HG03064 (cell line): ENCODE measurements around the gene ANTXR2.

ENCODE experiments used
- ATAC-seq: cut with Tn5 transposase; IDR thresholded peaks from one replicate; pipeline ENCODE4 v1.9.1; 2021; ENCODE audit warnings: low read depth; ENCODE audit not compliant: unreplicated experiment

Gene ANTXR2

GRCh38 chr4:80070880-80071603, 2.0 kb downstream of the ANTXR2 start:
- ATAC-seq: no peak

- peak; percentile 19 for ATAC-seq
These were observed 2.9 kb downstream of the ANTXR2 start for GRCh38 chr4:80069837-80070731.

- ATAC-seq: no peak
These were observed 3.8 kb downstream of the ANTXR2 start for GRCh38 chr4:80069108-80069836.

DNA sequence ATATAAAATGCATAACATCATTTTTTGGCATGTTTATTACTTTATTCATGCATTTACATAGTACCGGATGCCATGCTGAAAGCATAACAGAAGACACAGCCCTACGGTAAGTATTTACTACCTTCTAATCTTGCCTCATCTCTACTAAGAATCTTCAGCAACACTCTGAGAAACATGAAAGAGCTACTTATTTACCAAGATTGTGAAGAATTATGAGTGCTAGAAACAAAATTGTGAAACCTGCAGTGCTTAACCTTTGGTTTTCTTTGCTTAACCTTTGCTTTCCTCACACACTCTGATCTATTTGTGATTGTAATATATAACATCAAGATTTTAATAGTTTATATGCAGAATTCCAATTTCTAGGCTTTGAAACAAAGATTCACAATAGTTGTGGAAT, 7.4 kb downstream of the ANTXR2 start:
- no peak for ATAC-seq

DNA sequence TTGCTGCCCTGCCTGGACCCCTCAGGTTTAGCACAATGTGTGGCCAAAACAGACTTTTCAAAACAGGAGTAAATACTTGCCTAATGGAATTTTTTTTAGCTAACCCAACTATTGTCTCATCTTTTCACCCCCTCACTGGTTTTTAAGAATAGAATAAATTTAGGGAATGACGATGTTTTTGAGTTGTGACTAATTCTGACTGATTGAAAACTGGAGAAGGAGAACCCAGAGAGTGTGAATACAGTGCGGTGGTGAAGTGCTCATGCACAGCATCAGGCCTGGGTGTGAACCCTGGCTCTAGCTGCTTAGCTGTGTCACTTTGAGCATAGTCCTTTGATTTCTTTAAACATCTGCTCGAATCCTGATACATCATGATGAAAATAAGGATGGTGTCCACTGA, 10.5 kb downstream of the ANTXR2 start:
- ATAC-seq: no peak

DNA sequence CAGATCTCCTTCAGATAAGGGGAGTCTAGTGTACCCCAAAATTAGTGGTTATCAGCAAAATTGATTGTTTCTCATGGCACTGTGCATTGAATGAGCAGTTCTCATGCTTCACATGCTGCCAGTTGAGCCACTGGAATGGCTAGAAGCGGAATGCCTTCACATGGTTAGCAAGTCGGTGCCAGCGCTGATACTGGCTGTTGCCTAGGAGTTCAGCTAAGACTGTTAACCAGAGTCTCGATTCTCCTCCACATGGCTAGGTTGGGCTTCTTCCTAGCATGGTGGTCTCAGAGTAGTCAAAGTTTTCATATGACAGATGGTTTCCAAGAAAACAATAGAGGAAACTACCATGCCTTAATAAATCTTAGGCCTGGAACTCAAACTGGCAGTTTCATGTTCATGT, 12.2 kb downstream of the ANTXR2 start:
- no peak for ATAC-seq

DNA sequence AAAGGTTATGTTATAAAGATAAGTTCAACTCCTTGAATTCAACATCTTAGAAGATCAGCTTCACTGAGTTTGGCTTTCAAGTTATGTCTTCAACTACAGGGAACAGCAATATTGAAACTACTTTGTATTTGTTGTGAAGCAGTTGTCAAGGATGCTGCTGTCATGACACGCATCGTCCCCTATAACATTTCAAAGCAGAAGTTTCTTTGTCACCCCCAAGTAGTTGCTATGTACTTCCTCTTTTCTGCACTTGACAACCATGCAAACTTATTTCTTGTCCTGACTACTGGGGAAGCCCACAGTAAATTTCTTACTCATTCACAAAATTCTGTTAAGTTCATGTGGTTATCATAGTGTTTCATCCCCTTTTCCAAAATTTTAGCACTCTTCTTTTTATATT, 14.3 kb downstream of the ANTXR2 start:
- ATAC-seq: peak; percentile 99

- ATAC-seq: no peak
These were observed 18.7 kb downstream of the ANTXR2 start for GRCh38 chr4:80054375-80054774.

DNA sequence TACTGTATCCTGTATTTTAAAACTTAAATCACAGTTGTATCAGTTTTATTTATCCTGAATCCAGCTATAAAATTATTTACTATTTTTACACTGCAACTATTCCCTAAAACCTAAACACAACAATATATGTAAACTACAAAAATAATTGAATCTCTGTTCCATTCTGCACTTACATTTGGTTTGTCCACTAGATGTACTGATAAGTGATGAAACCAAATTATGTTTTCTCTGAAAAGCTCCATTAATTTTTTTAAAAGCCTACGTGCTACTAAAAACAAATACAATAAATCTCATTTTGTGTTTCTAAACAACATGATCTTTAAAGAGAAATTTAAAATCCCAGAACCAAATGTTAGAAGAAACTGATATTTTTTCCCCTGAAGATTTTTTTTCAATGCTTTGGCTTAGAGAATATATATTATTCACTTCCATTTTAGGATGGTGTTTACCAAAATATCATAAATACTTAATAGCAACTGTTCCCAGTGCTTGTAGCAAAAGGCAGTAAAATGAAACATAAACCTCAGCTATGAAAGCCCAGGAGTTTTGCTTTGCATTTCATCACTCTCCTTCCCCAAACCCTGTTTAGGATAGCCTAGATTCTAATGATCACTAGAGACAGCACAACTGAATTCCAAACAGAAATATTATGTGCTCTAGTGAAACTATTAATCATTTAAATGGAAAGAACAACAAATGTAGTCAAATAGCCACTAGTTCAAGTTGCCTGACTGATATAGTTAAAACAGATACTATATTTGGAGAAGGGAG, 19.7 kb downstream of the ANTXR2 start:
- ATAC-seq: no peak

DNA sequence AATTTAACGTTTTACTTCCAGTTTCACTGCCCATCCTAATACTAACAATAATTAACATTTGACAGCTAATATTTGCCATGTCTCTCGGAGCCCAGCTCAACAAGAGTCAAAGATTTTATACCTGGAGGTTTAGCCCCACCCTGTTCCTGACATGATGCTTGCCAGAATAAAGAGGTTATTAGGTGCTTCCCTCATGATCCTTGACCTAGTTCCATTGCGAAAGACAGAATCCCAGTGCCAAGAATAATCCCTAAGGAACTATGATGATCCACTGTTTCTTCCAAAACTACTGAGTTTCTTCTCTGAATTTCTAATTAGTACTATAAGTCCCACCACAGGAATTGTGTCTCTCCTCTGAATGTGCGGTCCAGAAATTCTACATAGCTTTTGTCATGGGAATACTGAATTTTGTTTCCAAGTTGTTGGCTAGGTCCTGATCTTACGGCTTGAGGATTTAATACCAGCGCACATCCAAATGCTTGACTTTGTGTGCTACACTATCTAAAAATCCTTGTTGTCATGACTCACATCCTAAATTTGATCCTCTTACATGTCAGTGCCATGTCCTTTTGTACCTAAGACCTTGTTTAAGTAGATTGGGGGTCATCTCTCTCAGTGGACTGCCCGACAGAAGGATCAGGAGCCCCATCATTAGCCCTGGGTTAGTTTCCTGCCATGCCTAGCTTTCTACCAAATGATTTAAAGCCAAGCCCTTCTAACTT, 23.1 kb downstream of the ANTXR2 start:
- no peak for ATAC-seq

- ATAC-seq: no peak
These were observed 23.6 kb downstream of the ANTXR2 start for GRCh38 chr4:80049402-80049801.

DNA sequence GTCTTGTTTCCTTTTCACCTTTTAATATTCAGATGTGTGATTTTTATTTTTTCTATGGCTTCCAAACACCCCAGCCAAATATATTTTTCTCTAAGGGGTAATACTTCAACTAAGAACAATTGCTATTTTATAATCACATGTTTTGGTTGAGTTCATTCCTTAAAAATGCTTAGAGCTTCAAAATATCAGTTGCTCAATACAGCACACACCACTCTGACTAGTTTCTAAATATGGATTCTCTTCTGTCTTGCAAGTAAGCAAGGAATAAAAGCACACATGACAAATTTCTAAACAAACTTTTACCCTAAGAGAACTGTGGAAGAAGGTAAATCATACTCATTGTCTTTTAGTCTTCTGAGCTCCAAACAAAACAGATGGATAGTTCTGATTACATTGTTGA, 27.2 kb downstream of the ANTXR2 start:
- no peak for ATAC-seq

DNA sequence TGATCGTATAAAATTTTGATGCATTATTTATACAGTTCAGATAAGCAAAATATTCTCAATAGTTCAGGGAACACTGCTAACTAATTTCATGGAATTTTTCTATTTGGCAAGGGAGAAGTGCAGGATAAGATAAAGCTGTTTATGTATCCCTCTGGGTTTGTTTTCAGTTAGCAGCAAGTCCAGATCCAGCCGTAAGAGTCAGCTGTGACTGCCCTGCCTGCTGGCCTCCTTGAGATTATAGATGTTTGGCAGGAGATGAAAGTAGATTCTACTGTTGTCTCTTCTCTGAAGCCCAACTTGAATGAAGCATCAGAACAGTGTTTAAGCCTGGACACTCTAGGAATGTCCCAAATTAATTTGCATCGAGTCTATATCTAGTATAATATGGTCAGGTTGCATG, 29.5 kb downstream of the ANTXR2 start:
- no peak for ATAC-seq

GRCh38 chr4:80042821-80043220, 30.2 kb downstream of the ANTXR2 start:
- ATAC-seq: no peak

GRCh38 chr4:80037864-80038263, 35.2 kb downstream of the ANTXR2 start:
- no peak for ATAC-seq

DNA sequence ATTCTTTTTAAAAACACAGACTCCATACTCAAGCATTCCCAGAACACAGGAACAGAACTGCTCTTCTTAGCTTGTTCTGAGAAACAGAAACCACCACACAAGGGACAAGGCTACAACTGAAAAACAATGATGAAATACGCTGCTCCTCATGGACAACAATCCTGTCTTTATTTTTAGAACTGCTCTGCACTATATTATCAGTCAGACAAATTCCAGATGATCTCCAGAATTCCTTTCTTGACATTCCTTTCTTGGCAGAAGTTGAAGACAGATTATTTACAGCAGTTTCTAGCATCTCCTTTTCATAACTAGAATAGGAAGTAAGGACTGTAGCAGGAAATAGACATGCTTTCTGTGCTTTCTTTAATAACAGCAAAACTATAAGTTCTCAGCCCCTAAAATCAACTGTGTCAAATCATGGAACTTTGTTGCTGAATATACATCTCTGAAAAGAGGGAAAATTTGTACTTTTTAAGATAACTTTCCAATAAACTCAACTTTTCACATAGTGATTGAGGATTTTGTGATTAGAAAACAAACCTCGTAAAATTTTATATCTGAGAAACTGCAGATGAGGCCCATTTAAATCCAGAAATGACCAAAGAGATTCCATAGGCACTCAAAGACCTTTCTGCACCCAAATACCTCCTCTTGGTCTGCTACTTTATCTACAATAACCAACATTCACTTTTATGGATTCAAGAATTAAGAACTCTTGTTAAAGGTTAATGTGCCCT, 35.9 kb downstream of the ANTXR2 start:
- ATAC-seq: no peak

GRCh38 chr4:80036306-80036705, 36.7 kb downstream of the ANTXR2 start:
- no peak for ATAC-seq

- no peak for ATAC-seq
These were observed 37.7 kb downstream of the ANTXR2 start for GRCh38 chr4:80035336-80035735.

GRCh38 chr4:80033581-80033980, 39.4 kb downstream of the ANTXR2 start:
- no peak for ATAC-seq
